Measurements from ENCODE around the gene CITED4.

The CITED4 gene

GRCh38 chr1:40856116-40856515 is 6.0 kb downstream of the CITED4 start:
- no peaks in the 10 kb centered on the region for H3K9me3 ChIP-seq (ENCODE audit: control insufficient read depth, low read length)
- H3K27ac ChIP-seq (ENCODE audit: insufficient read depth, low read depth, low read length, poor library complexity, severe bottlenecking), result no peak overlapping the region

GRCh38 chr1:40855513-40855912 is 6.7 kb downstream of the CITED4 start:
- H3K4me1 ChIP-seq (ENCODE audit: control insufficient read depth, insufficient read depth, low read length), result peaks cover 8% of the 10 kb centered on the region
- 81 to 83% methylated on average over 6 of the region's 6 CpGs for WGBS, 2 experiments
- peaks cover 26% of the 10 kb centered on the region for H3K27me3 ChIP-seq (ENCODE audit: control insufficient read depth, insufficient read depth, low read length, poor library complexity, severe bottlenecking)
- no peak overlapping the region for H3K27ac ChIP-seq (ENCODE audit: insufficient read depth, low read depth, low read length, poor library complexity, severe bottlenecking)
- H3K9me3 ChIP-seq (ENCODE audit: control insufficient read depth, low read length), result no peaks in the 10 kb centered on the region
- H3K36me3 ChIP-seq (ENCODE audit: control insufficient read depth, insufficient read depth, low read length), result no peaks in the 10 kb centered on the region
- no peak overlapping the region for H3K4me3 ChIP-seq (ENCODE audit: insufficient read depth, low read depth, low read length)

More at GRCh38 chr1:40856116-40856515, 6.0 kb downstream of the CITED4 start:
- WGBS, 2 experiments, result 87 to 88% methylated on average over 3 of the region's 3 CpGs
- Histone ChIP-seq H3K27me3 (ENCODE audit: control insufficient read depth, insufficient read depth, low read length, poor library complexity, severe bottlenecking) (peaks cover 33% of the 10 kb centered on the region), H3K36me3 (ENCODE audit: control insufficient read depth, insufficient read depth, low read length) (no peaks in the 10 kb centered on the region), H3K4me3 (ENCODE audit: insufficient read depth, low read depth, low read length) (no peak overlapping the region), H3K4me1 (ENCODE audit: control insufficient read depth, insufficient read depth, low read length) (peaks cover 13% of the 10 kb centered on the region)

GRCh38 chr1:40853885-40854170 is 8.3 kb downstream of the CITED4 start:
- peaks cover 10% of the 10 kb centered on the region for H3K27me3 ChIP-seq (ENCODE audit: control insufficient read depth, insufficient read depth, low read length, poor library complexity, severe bottlenecking)
- no peak overlapping the region for H3K27ac ChIP-seq (ENCODE audit: insufficient read depth, low read depth, low read length, poor library complexity, severe bottlenecking)
- WGBS, 2 experiments, result 88 to 92% methylated on average over 5 of the region's 5 CpGs
- no peaks in the 10 kb centered on the region for H3K9me3 ChIP-seq (ENCODE audit: control insufficient read depth, low read length)
- H3K4me3 ChIP-seq (ENCODE audit: insufficient read depth, low read depth, low read length), result no peak overlapping the region
- H3K36me3 ChIP-seq (ENCODE audit: control insufficient read depth, insufficient read depth, low read length), result no peaks in the 10 kb centered on the region
- peaks cover 6% of the 10 kb centered on the region for H3K4me1 ChIP-seq (ENCODE audit: control insufficient read depth, insufficient read depth, low read length)

- H3K27me3 ChIP-seq (ENCODE audit: control insufficient read depth, insufficient read depth, low read length, poor library complexity, severe bottlenecking), result peaks cover 5% of the 10 kb centered on the region
- H3K36me3 ChIP-seq (ENCODE audit: control insufficient read depth, insufficient read depth, low read length), result no peaks in the 10 kb centered on the region
- H3K4me3 ChIP-seq (ENCODE audit: insufficient read depth, low read depth, low read length), result no peak overlapping the region
- no peaks in the 10 kb centered on the region for H3K9me3 ChIP-seq (ENCODE audit: control insufficient read depth, low read length)
- no peak overlapping the region for H3K27ac ChIP-seq (ENCODE audit: insufficient read depth, low read depth, low read length, poor library complexity, severe bottlenecking)
- WGBS, 2 experiments, result 90 to 93% methylated on average over 13 of the region's 13 CpGs
- H3K4me1 ChIP-seq (ENCODE audit: control insufficient read depth, insufficient read depth, low read length), result peaks cover 6% of the 10 kb centered on the region
Measured at GRCh38 chr1:40853113-40853884, 8.9 kb downstream of the CITED4 start.

- 79 to 80% methylated on average over 6 of the region's 6 CpGs for WGBS, 2 experiments
- no peak overlapping the region for H3K27ac ChIP-seq (ENCODE audit: insufficient read depth, low read depth, low read length, poor library complexity, severe bottlenecking)
- H3K4me3 ChIP-seq (ENCODE audit: insufficient read depth, low read depth, low read length), result no peak overlapping the region
- H3K4me1 ChIP-seq (ENCODE audit: control insufficient read depth, insufficient read depth, low read length), result no peaks in the 10 kb centered on the region
- H3K36me3 ChIP-seq (ENCODE audit: control insufficient read depth, insufficient read depth, low read length), result no peaks in the 10 kb centered on the region
- H3K27me3 ChIP-seq (ENCODE audit: control insufficient read depth, insufficient read depth, low read length, poor library complexity, severe bottlenecking), result peaks cover 3% of the 10 kb centered on the region
- H3K9me3 ChIP-seq (ENCODE audit: control insufficient read depth, low read length), result no peaks in the 10 kb centered on the region
Measured at GRCh38 chr1:40851643-40852042, 10.5 kb downstream of the CITED4 start.

- H3K27ac ChIP-seq (ENCODE audit: insufficient read depth, low read depth, low read length, poor library complexity, severe bottlenecking), result no peak overlapping the region
- no peaks in the 10 kb centered on the region for H3K36me3 ChIP-seq (ENCODE audit: control insufficient read depth, insufficient read depth, low read length)
- H3K4me1 ChIP-seq (ENCODE audit: control insufficient read depth, insufficient read depth, low read length), result no peaks in the 10 kb centered on the region
- no peaks in the 10 kb centered on the region for H3K27me3 ChIP-seq (ENCODE audit: control insufficient read depth, insufficient read depth, low read length, poor library complexity, severe bottlenecking)
- no peak overlapping the region for H3K4me3 ChIP-seq (ENCODE audit: insufficient read depth, low read depth, low read length)
- WGBS, 2 experiments, result 33 to 38% methylated on average over 11 to 12 of the region's 12 CpGs
- H3K9me3 ChIP-seq (ENCODE audit: control insufficient read depth, low read length), result no peaks in the 10 kb centered on the region
Measured at GRCh38 chr1:40849801-40850592, 12.2 kb downstream of the CITED4 start.

GRCh38 chr1:40848530-40849189 is 13.5 kb downstream of the CITED4 start:
- H3K4me1 ChIP-seq (ENCODE audit: control insufficient read depth, insufficient read depth, low read length), result no peaks in the 10 kb centered on the region
- no peaks in the 10 kb centered on the region for H3K9me3 ChIP-seq (ENCODE audit: control insufficient read depth, low read length)
- no peaks in the 10 kb centered on the region for H3K36me3 ChIP-seq (ENCODE audit: control insufficient read depth, insufficient read depth, low read length)
- H3K27ac ChIP-seq (ENCODE audit: insufficient read depth, low read depth, low read length, poor library complexity, severe bottlenecking), result no peak overlapping the region
- no peak overlapping the region for H3K4me3 ChIP-seq (ENCODE audit: insufficient read depth, low read depth, low read length)
- WGBS, 2 experiments, result 50 to 53% methylated on average over 6 of the region's 6 CpGs
- H3K27me3 ChIP-seq (ENCODE audit: control insufficient read depth, insufficient read depth, low read length, poor library complexity, severe bottlenecking), result no peaks in the 10 kb centered on the region

GRCh38 chr1:40847023-40847745 is 15.0 kb downstream of the CITED4 start:
- no peak overlapping the region for H3K27ac ChIP-seq (ENCODE audit: insufficient read depth, low read depth, low read length, poor library complexity, severe bottlenecking)
- no peak overlapping the region for H3K4me3 ChIP-seq (ENCODE audit: insufficient read depth, low read depth, low read length)
- H3K4me1 ChIP-seq (ENCODE audit: control insufficient read depth, insufficient read depth, low read length), result no peaks in the 10 kb centered on the region
- H3K27me3 ChIP-seq (ENCODE audit: control insufficient read depth, insufficient read depth, low read length, poor library complexity, severe bottlenecking), result no peaks in the 10 kb centered on the region
- no peaks in the 10 kb centered on the region for H3K36me3 ChIP-seq (ENCODE audit: control insufficient read depth, insufficient read depth, low read length)
- 85 to 90% methylated on average over 6 of the region's 6 CpGs for WGBS, 2 experiments
- H3K9me3 ChIP-seq (ENCODE audit: control insufficient read depth, low read length), result no peaks in the 10 kb centered on the region

GRCh38 chr1:40845895-40846294 is 16.3 kb downstream of the CITED4 start:
- 57 to 83% methylated on average over 1 of the region's 1 CpG for WGBS, 2 experiments
- H3K27me3 ChIP-seq (ENCODE audit: control insufficient read depth, insufficient read depth, low read length, poor library complexity, severe bottlenecking), result no peaks in the 10 kb centered on the region
- H3K9me3 ChIP-seq (ENCODE audit: control insufficient read depth, low read length), result no peaks in the 10 kb centered on the region
- H3K4me1 ChIP-seq (ENCODE audit: control insufficient read depth, insufficient read depth, low read length), result no peaks in the 10 kb centered on the region
- no peak overlapping the region for H3K27ac ChIP-seq (ENCODE audit: insufficient read depth, low read depth, low read length, poor library complexity, severe bottlenecking)
- H3K36me3 ChIP-seq (ENCODE audit: control insufficient read depth, insufficient read depth, low read length), result no peaks in the 10 kb centered on the region
- H3K4me3 ChIP-seq (ENCODE audit: insufficient read depth, low read depth, low read length), result no peak overlapping the region

Data from ectodermal cell (in vitro differentiated cells).